ENCODE data around the gene CNMD. TPM values are rescaled to one million over a fixed set of nuclear protein-coding genes. Genes with fewer than 3 reads are reported as not detected.

Gene CNMD
- total RNA-seq, 4 donors from 2014 or later: not detected

DNA sequence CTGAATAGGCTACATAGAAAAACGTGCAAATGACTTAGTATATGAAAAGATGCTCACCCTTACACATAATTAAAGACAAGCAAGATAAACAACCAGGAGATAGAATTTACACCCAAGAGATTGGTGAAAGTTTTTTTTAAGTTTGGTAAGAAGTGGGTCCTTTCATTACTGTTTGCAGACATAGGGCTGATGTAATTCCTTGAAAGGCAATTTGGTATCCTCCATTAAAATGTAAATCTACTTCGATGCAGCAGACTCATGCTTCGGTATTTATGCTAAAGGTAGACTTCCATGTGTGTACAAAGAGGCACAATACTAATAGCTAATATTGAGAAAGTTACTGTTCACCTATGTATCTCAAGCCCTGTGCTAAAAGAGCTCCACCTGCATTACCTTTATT, 33.5 kb downstream of the CNMD start:
- TF ChIP-seq, protein P1, sequence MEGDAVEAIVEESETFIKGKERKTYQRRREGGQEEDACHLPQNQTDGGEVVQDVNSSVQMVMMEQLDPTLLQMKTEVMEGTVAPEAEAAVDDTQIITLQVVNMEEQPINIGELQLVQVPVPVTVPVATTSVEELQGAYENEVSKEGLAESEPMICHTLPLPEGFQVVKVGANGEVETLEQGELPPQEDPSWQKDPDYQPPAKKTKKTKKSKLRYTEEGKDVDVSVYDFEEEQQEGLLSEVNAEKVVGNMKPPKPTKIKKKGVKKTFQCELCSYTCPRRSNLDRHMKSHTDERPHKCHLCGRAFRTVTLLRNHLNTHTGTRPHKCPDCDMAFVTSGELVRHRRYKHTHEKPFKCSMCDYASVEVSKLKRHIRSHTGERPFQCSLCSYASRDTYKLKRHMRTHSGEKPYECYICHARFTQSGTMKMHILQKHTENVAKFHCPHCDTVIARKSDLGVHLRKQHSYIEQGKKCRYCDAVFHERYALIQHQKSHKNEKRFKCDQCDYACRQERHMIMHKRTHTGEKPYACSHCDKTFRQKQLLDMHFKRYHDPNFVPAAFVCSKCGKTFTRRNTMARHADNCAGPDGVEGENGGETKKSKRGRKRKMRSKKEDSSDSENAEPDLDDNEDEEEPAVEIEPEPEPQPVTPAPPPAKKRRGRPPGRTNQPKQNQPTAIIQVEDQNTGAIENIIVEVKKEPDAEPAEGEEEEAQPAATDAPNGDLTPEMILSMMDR (IDR thresholded peaks at IDR 0.05 in 4 of 5, conservative IDR thresholded peaks at IDR 0.05 in 1 of 5): no peak
- no peak for TF ChIP-seq POLR2A (IDR thresholded peaks at IDR 0.05)
- Histone ChIP-seq H3K4me3 (no peak overlapping the region), H3K36me3 (no peaks in the 10 kb centered on the region), H3K4me1 (no peaks in the 10 kb centered on the region), H3K27me3 (no peaks in the 10 kb centered on the region), H3K9me3 (no peaks in the 10 kb centered on the region), H3K27ac (no peak overlapping the region)
- intact Hi-C loops (cut with DNase I; ENCODE audit: low total_unique reads): no loop called here
- in situ Hi-C loops (cut with MboI; ENCODE audit: low sequenced_read_pairs in 4 of 4): no loop called here
- ATAC-seq (no peak), DNase-seq (no peak)

GRCh38 chr13:52703482-52703881, 36.1 kb downstream of the CNMD start:
- no peaks in the 10 kb centered on the region for H3K9me3 ChIP-seq
- no peak for ATAC-seq
- intact Hi-C loops (cut with DNase I; ENCODE audit: low total_unique reads) (no loop called here), in situ Hi-C loops (cut with MboI; ENCODE audit: low sequenced_read_pairs in 4 of 4) (no loop called here)
- H3K27ac ChIP-seq: no peak overlapping the region
- H3K27me3 ChIP-seq: no peaks in the 10 kb centered on the region
- no peak overlapping the region for H3K4me3 ChIP-seq
- no peaks in the 10 kb centered on the region for H3K36me3 ChIP-seq
- TF ChIP-seq, protein P1 (IDR thresholded peaks at IDR 0.05 in 4 of 5, conservative IDR thresholded peaks at IDR 0.05 in 1 of 5): no peak
- TF ChIP-seq POLR2A (IDR thresholded peaks at IDR 0.05): no peak
- DNase-seq: no peak
- no peaks in the 10 kb centered on the region for H3K4me1 ChIP-seq

DNA sequence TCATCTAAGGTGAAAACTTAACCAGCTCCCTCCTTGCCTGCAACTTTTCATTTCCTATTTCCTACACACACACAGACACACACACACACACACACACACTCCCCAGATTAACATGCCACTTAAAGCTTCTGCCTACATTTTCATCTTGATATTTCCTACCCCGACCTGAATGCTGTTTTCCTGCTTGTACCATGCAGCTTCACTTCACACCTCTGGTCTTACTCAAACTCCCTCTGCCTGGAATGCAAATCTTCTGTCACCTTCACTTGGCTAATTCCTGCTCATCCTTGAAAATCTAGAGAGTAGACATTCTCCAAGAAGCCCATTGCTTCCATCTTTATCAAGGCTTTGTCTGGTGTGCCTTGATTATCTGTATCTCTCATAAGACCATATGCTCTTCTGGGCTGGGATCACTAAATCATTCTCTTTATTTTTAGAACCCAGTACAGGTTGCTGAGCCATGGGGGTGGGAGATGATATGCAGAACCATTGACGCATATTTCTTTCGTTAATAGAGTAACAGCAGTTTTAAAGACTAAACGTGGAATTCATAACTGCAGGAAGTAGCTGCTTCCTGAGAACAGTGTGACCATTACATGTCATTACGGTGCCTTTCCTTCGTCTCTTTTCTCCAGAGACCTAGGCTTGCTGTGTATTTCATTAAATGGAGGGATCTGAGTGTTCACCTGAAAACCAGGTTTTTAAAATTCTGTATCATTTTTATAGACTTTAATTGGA, 37.7 kb downstream of the CNMD start:
- no peaks in the 10 kb centered on the region for H3K27me3 ChIP-seq
- no peaks in the 10 kb centered on the region for H3K4me1 ChIP-seq
- intact Hi-C loops (cut with DNase I; ENCODE audit: low total_unique reads) (no loop called here), in situ Hi-C loops (cut with MboI; ENCODE audit: low sequenced_read_pairs in 4 of 4) (no loop called here)
- H3K9me3 ChIP-seq: no peaks in the 10 kb centered on the region
- TF ChIP-seq, protein P1 (IDR thresholded peaks at IDR 0.05 in 4 of 5, conservative IDR thresholded peaks at IDR 0.05 in 1 of 5): no peak
- TF ChIP-seq POLR2A (IDR thresholded peaks at IDR 0.05): no peak
- DNase-seq: no peak
- H3K4me3 ChIP-seq: no peak overlapping the region
- no peak overlapping the region for H3K27ac ChIP-seq
- H3K36me3 ChIP-seq: no peaks in the 10 kb centered on the region
- no peak for ATAC-seq

- in situ Hi-C loops (cut with MboI; ENCODE audit: low sequenced_read_pairs in 4 of 4) (no loop called here), intact Hi-C loops (cut with DNase I; ENCODE audit: low total_unique reads) (no loop called here)
- no peak for TF ChIP-seq POLR2A (IDR thresholded peaks at IDR 0.05)
- TF ChIP-seq, protein P1 (IDR thresholded peaks at IDR 0.05 in 4 of 5, conservative IDR thresholded peaks at IDR 0.05 in 1 of 5): no peak
- DNase-seq (no peak), ATAC-seq (no peak)
- Histone ChIP-seq H3K36me3 (no peaks in the 10 kb centered on the region), H3K4me1 (no peaks in the 10 kb centered on the region), H3K9me3 (no peaks in the 10 kb centered on the region), H3K4me3 (no peak overlapping the region), H3K27me3 (no peaks in the 10 kb centered on the region), H3K27ac (no peak overlapping the region)
These were observed 43.1 kb downstream of the CNMD start for GRCh38 chr13:52696566-52696965.

- TF ChIP-seq, protein P1 (IDR thresholded peaks at IDR 0.05 in 4 of 5, conservative IDR thresholded peaks at IDR 0.05 in 1 of 5): no peak
- no peak for TF ChIP-seq POLR2A (IDR thresholded peaks at IDR 0.05)
- in situ Hi-C loops (cut with MboI; ENCODE audit: low sequenced_read_pairs in 4 of 4): no loop called here
- no peak for ATAC-seq
These were observed 43.8 kb downstream of the CNMD start for GRCh38 chr13:52695856-52696255.

More at GRCh38 chr13:52695856-52696255, 43.8 kb downstream of the CNMD start:
- H3K9me3 ChIP-seq: no peaks in the 10 kb centered on the region
- H3K4me1 ChIP-seq: no peaks in the 10 kb centered on the region
- DNase-seq: no peak
- no peaks in the 10 kb centered on the region for H3K36me3 ChIP-seq
- H3K27me3 ChIP-seq: no peaks in the 10 kb centered on the region
- no peak overlapping the region for H3K4me3 ChIP-seq
- no peak overlapping the region for H3K27ac ChIP-seq
- intact Hi-C loops (cut with DNase I; ENCODE audit: low total_unique reads): no loop called here
